C4-2B (cell line): ENCODE results near the gene BSCL2.

Experiments
- CTCF ChIP-seq: fragments of 450-650 bp; conservative IDR thresholded peaks from 2 replicates; pipeline ENCODE4 v1.5.1; 2017; ENCODE audit warnings: mild to moderate bottlenecking
- ZFX ChIP-seq: fragments of 450-650 bp; IDR thresholded peaks from 2 replicates; pipeline ENCODE4 v1.6.1; 2017

- TF ChIP-seq CTCF (peak; percentile 87), ZFX (no peak)
Observed at GRCh38 chr11:62694455-62695167, 12.6 kb downstream of the BSCL2 start.
